CMK (cell line): ENCODE results near the gene FLVCR1.

Experiments
- DNase-seq: peaks from one replicate; pipeline ENCODE4 v3.0.0-alpha.2; 2010; ENCODE audit warnings: low read depth

FLVCR1 gene

DNA sequence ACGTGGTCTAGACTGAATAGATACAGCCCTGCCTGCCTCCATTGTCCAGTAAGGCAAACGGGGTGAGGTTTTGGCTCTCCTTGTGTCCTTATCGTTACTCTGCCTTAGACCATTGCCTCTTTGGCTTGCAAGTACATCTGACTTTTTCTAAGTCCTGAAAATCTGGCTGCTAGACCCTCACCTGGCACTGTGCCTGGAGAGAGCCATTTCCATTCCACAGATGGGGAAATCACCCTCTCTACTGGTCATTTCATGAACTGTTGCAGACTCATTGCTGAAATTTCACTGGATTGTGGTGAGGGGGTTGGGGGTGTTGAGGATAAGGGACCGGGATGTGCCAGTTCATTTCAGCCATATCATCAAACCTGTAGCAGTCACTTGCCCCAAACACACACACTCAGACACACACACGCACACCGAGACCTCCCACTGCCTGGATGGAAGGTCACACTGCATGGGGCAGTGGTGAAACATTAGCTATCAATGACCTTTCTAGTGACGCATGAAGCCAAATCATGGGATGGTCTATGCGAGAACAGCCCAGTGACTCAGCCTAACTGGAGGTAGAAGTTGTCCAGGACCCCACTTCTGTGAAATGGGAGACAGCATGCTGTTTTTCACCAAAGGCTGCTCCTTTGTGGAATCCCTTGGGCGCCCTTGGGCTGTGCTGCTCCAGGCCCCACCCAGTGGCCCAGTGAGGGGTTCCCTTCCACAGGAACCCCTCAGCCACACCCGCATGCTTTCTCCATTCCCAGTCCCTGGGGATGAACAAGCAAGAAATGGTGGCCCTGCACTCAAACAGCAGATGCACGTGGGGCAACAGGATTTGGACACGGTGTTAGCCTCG lies 57.4 kb downstream of the FLVCR1 start:
- no peak for DNase-seq

DNA sequence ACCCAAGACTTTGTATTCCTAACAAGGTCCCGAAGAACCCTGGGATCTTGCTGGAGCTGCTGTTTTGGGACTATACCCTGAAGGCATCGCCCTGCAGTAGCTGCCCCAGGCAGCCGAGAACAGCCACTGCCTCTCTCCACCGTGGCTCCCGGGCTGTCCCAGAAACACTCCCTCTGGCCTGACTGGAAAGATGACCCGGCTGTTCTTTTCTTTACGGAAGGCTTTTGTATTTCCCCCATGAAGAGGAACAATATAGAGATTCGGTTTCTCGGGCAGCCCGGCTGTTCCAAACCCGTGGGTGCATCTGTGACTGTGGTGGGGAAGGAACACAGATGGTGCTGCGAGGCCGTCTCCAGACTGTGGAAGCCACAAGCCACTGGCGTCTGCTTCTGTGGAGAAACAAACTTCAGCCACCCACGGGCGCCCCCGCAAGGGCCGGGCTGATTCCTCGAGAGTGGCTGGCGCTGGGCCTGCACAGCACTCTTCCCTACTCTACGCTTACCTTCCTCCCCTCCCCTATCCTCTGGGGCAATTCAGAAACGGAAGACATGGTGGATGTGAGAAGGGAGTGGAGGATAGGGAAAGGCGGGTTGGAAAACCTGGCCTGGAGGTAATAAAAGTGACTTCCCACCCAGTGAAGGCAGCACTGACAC lies 58.5 kb downstream of the FLVCR1 start:
- DNase-seq = no peak

DNA sequence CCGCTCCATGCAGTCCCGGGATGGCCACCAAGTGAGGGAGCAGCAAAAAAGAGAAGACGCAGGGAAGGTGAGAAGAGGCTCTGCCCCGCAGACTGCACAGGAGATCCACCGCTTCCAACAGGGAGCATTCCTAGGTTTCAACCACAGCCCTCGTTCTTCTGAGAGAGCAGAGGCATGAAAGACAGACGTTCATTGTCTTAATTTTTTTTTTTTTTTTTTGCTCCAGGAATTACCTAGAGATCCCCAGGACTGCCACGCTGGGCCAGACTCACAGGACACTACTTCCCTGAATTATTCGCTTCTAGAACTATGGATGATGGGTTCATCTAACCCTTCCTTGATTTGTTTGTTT lies 59.0 kb downstream of the FLVCR1 start:
- DNase-seq = no peak

DNA sequence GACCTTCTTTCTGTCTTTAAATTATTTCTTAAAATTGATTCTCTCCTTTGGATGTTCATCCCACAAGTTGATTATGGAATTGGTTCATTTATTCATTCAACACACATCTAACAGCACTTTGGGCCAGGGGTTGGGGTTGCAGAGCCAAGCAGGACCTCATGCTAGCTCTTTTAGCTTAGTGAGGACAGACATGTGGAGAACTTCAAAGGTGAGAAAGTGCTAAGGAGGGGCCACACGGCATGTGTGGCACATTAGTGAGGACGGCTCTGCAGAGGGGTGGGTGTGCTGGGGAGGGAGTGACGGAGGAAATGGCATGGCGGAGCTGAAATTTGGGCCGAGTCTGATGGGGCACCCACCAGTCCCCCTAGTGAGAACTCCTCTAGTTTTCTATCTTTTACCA lies 59.8 kb downstream of the FLVCR1 start:
- DNase-seq = no peak

DNA sequence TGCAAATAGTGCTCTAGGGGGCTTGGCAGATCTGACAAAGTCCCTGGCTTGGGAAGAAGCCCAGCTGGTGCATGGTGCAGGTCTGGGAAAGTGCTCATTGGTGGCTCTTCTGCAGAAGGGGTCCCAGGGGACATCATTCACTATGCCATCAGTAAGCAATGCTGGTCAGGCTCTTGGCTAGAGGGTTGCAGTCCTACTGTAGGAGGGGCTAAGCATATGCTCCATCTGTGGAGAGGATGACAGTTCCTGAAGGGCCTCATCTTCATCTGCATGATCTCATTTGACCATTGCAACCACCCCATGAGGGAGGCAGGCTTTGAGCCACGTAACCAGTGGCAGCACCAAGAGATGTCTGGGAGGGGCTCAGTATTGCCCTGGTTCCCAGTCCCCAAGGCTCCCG lies 60.7 kb downstream of the FLVCR1 start:
- DNase-seq = no peak

DNA sequence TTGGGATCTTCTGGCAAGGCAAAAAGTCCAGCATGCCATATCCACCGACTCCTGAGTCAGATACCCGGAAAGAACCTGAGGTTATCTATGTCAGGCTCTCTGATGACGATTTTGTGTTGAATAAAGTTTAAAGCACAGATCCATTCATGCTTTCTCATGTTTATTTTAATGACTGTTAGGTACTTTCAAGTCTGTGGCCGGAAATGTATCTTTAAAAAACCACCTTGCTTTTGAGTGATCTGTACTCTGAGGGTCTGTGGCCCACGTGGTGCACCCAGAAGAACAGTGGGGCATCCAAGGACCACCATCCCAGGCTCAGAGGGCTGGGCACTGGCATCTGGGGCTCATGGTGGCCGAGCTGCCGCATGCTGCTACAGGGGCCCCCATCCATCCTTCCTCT lies 62.2 kb downstream of the FLVCR1 start:
- DNase-seq = no peak

DNA sequence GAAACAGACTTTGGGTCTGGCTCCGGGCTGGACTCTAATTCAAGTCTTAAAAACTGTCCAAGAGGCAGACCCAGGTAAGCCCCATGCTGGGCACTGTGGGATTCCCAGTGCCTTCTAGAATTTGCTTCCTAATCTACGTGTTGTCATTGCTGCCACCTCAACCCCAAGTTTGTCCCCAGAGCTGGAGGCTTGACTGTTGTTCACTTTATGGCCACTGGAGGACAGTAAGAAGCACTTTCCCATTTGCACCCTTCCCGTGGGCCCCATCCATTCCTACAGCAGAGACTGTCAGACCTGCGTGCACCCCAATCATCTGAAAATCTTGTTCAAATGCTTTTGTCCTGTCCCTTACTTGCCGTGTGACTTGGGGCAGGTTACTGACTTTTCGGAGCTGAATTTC lies 62.8 kb downstream of the FLVCR1 start:
- DNase-seq = no peak

DNA sequence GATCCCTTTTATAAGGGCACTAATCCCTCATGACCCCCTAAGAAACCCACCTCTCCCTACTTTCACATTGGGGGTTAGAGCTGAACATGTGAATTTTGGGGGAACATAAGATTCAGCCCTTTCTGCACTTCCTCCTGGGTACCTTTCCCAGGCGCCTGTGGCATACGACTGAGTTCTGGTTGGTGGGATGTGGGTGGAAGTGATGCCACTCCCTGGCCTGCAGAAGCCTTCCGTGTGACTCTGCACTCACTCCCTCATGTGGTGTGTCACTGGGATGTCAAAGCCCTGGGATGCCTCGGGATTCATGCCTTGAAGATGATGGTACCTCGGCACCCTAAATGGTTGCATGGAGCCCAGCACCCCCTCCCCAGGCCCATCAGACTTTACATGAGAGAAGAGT lies 63.9 kb downstream of the FLVCR1 start:
- DNase-seq = no peak

DNA sequence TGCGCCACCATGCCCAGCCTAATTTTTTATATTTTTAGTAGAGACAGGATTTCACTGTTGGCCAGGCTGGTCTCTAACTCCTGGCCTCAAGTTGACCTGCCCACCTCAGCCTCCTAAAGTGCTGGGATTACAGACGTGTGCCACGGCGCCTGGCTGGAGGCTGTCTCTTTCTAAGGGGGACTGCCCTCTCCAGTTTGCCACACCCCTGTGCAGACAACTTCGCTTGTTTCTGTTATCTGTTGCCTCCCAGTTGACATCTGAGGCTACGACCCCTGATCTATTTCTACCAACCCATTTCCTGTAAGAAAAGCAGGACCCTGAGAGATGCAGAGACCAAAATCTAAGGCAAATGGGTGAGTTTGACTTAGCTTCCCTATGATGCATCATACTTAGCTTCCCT lies 68.3 kb downstream of the FLVCR1 start:
- DNase-seq = no peak

DNA sequence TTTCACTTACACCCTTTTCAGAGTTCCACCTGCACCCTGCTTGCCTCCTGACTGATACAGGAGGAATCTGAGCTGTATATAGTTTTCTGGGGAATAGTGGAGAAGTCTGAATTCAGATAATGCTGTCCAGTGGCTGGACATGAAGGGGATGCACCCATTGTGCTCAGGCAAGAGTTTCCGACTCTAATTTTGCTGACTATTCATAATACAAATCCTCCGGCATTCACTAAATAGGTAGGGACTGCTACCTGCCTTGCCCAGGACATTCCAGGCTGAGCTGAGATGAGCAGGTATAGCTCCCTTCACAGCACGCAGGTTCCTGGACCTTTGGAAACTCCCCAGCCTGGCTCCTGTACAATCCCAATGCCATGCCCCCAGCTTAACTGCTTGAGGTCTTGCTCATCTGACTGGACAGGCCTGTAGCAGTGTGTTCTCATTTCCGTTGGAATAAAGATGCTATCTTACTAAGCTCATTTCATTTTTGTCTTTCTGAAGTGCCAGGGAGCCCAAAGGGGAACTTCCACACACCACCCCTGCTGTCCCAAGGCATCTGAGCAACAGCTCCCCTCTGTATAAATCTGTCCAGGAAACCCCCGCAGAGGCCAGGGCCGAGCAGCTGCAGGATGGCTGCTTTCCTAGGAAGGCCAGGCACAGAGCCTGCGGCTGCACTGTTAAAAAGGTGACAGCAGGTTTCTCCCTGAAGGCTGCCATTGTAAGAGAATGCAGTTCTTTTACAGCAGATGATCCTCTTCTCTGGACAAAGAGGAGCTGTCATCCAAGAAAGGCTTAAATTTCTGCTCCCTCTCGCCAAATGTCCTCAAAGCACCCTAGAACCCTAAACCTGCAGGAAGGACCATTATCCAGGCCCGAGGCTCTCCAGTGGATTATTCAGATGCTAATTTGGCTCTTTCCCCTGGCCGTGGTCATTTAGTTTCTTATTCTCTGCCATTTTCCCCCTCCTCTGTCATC lies 70.5 kb downstream of the FLVCR1 start:
- peak; percentile 46 for DNase-seq

DNA sequence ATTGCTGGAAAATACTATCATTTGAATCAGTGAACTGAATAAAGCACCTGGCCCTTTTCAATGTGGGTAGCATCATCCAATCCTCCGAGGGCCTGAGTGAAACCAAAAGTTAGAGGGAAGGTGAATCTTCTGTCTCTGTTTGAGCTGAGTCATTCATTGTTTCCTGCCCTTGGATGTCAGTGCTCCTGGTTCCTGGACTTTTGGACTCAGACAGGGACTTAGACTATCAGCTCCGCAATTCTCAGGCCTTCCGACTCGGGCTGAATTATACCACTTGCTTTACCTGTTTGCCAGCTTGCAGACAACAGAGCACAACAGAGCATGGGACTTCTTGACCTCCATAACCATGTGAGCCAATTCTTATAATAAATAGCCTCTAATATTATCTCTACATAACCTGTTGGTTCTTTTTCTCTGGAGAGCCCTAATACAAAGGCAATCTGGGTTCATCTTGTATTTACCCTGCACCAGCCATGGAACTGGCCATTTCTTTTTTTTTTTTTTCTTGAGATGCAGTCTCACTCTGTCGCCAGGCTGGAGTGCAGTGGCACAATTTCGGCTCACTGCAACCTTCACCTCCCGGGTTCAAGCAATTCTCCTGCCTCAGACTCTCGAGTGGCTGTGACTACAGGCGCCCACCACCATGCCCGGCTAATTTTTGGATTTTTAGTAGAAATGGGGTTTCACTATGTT lies 73.1 kb downstream of the FLVCR1 start:
- DNase-seq = no peak

DNA sequence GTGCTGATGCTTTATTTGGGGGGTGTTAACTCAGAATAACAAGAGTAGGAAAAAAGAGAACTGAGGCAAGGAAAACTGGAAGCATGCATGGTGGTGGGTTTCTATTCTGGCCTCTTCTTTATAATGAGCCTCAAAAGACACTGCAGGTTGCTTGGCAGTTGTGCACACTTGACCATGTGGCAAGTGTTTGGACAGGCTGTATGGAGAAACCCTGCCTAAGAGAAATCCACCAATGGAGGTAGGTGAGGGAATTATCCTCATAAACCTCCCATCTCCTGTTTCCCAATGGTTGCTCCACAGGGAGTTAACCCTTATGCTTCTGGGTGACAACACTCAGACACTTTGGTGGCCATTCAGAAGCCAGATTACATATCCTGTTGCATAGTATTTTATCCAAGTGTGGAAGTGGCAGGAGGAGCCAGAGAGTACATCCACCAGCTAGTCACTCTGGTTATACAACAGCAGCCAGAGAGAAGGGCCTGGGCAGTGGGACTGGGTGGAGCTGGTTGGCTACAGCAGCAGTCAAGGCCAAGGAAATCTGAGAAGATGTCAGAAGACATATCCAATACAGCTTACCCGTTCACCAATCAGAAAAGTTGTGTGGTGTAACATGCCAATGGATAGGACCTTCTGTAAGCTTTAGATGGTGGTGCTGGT lies 75.9 kb downstream of the FLVCR1 start:
- DNase-seq = no peak

DNA sequence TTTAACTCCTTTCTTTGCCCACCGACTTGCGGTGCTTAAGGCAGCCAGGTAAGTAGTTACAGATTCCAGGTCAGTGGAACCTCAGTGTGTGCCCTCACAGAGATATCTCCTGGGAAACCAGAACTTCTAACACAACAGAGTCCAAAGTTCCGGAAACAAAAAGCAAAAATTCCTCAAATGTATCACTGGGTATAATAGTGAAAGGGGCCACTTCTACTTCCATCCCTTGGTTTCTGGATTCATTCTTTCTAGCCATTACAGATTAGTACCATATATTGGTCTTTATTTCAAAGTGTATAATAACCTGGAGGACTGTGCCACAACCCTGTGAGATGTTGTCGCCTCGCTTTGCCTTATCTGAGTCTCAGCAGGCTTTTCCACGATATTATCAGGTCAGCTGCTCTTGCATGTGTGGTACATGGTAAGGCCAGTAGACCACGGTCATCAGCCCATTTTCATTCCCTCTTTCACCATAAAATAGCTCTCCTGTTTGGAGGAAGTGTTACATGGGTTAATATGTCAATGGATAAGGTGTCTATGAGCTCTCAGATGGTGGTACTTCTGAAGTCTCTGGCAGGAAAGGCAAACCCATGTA lies 77.4 kb downstream of the FLVCR1 start:
- no peak for DNase-seq

DNA sequence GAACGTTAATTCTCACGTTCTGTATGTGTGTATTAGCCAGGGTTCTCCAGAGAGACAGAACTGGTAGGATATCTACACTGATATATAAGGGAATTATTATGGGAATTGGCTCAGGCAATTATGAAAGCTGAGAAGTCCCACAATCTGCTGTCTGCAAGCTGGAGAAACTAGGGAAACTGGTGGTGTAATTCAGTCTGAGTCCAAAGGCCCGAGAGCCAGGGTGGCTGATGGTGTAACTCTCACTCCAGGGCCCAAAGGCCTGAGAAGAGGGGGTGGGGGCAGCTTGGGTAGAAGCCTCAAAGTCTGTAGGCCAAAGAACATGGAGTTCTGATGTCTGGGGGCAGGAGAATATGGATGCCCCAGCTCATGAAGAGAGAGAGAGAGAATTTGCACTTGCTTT lies 79.0 kb downstream of the FLVCR1 start:
- DNase-seq = no peak

DNA sequence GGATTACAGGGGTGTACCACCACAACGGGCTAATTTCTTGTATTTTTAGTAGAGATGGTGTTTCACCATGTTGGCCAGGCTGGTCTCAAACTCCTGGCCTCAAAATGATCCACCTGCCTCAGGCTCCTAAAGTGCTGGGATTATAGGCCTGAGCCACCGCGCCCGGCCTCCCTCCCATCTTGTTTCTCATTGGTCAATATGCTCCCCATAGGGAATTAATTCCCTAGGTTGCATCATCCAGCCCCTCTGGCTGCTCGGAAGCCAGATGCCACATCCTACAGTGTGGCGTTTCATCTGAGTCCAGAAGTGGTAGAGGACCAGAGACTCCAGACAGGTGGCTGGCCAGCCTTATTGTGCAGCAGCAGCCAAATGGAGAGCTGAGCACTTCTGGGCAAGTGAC lies 80.8 kb downstream of the FLVCR1 start:
- no peak for DNase-seq

DNA sequence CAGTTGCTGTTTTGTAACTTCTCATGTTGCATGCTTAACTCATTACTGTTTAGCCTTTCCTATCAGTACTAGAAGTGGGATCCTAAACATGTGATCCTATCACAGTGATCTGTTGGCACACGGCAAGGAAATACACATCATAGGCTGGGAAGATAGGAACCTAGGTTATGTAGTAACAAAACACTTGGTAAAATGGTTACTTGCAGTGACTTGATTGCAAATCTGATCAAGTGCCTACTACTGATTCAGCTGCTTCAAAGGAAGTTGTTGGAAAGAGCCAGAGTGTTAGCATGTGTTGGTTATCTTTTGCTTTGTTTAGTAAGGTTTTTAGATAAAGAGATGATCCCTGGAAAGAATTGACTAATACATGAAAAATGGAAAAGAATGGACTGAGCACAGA lies 83.4 kb downstream of the FLVCR1 start:
- DNase-seq = no peak

DNA sequence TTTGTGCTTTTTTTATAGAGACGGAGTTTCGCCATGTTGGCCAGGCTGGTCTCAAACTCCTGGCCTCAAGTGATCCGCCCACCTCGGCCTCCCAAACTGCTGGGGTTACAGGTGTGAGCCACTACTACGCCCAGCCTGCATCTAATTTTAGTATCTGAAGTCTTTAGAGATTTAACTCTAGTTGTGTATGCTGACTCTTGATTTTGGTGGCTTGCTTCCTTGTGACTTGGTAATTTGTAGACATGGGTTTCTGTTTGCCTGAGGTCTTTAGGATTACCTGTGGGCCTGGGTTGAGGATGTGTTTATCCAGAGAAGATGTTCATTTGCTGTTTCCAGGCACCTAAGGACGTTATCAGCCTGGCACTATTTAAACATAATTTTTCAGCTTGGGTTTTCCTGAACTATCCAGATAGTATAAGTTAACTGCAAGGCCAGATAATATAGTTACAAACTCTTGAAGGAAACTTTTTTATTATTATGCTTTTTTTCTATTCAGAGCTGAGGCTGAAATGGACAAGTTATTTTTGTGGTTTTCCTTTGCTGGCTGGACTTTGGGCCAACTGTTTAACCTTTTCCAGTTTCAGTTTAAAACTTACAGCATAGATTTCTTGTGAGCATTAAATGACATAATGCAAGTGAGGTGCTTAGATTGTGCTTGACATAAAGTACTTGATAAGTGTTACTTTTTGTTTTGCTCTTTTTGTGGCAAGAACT lies 84.8 kb downstream of the FLVCR1 start:
- DNase-seq = no peak

DNA sequence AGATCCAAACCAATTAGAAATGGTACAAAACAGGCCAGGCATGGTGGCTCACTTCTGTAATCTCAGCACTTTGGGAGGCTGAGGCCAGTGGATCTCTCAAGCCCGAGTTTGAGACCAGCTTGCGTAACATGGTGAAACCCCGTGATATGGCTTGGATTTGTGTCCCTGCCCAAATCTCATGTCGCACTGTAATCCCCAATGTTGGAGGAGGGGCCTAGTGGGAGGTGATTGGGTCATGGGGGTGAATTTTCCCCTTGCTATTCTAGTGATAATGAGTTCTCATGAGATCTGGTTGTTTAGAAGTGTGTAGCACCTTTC lies 85.3 kb downstream of the FLVCR1 start:
- DNase-seq = no peak

DNA sequence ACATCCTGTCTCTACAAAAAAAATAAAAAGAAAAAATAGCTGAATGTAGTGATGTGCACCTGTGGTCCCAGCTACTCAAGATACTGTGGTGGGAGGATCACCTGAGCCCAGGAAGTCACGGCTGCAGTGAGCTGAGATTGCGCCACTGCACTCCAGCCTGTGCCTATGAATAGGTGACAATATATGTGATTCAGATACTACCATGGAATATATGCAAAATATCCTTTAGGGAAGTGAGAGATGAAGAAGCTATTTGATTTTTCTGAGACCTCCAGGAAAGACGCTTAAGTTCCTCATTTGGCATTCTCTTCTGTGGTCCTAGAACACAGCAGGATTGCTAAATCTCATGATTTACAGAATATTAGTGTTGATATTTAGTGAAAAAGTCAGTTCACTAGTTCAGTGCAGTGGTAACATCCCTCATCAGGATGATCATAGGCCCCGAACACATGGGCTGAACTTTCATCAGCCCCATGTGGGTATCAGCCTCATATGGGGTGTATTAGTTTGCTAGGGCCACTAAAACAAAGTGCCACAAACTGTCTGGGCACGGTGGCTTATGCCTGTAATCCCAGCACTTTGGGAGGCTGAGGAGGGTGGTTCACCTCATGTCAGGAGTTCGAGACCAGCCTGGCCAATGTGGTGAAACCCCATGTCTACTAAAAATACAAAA lies 86.3 kb downstream of the FLVCR1 start:
- DNase-seq = no peak

DNA sequence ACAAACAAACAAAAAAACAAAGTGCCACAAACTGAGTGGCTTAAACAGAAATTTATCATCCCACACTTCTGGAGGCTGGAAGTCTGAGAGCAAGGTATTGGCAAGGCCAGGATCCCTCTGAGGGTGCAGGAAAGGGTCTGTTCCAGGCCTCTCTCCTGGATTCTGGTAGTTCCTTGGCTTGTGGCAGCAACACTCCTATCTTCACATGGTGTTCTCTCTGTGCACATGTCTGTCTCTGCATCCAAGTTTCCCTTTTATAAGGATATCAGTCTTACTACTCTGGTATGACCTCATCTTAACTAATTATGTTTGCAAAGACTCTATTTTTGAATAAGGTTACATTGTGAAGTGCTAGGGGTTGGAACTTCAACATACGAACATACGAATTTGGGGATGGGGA lies 87.0 kb downstream of the FLVCR1 start:
- no peak for DNase-seq
